A549 (cell line): ENCODE results near the gene PTPRN2. TPM values are rescaled to one million over a fixed set of nuclear protein-coding genes. Genes with fewer than 3 reads are reported as not detected.

Experiments used
- ATAC-seq, 2 experiments: fragments of 200-7000 bp in 1 of 2; fragments of >200 bp in 1 of 2; cut with Nextera tagmentation in 1 of 2; cut with Tn5 transposase in 1 of 2; 3 replicates each; pipeline versions ENCODE4 v1.8.0 to v1.9.1; 2018 to 2020; ENCODE audit warnings: mild to moderate bottlenecking in 1 of 2, moderate library complexity in 1 of 2
- CTCF ChIA-PET: fragments of 300-600 bp; sonication (Branson Sonifier 250); formaldehyde crosslinking; extraction: SDS; loops from one replicate; lab custom pipeline; 2021; ENCODE audit warnings: antibody characterized with exemption, inconsistent platforms; lab: Yijun Ruan, JAX
- POLR2A ChIA-PET: fragments of 350-600 bp; formaldehyde crosslinking; extraction: SDS; loops from one replicate; lab custom pipeline; 2021; ENCODE audit warnings: antibody characterized with exemption, inconsistent platforms; lab: Yijun Ruan, JAX
- DNase-seq, 2 experiments: peaks; one replicate each; pipeline versions ENCODE4 v3.0.0 to v3.0.0-alpha.2; 2011 to 2016; ENCODE audit warnings: low read depth in 1 of 2, low spot score in 1 of 2
- FAIRE-seq: peaks from 2 replicates; lab custom pipeline; 2011; peaks lifted over from hg19 to GRCh38; lab: Jason Lieb, UNC
- H3K27ac ChIP-seq, 2 experiments: fragments of >200 bp; sonication (Bioruptor Twin); formaldehyde crosslinking; 3 replicates each; pipeline ENCODE4 v1.5.1; 2016 to 2017
- H3K4me1 ChIP-seq: fragments of >200 bp; sonication (Bioruptor Twin); formaldehyde crosslinking; 3 replicates; pipeline ENCODE4 v1.6.1; 2016
- H3K4me2 ChIP-seq: fragments of >200 bp; sonication (Bioruptor Twin); formaldehyde crosslinking; 3 replicates; pipeline ENCODE4 v1.6.1; 2016
- H3K4me3 ChIP-seq: fragments of >200 bp; sonication (Bioruptor Twin); formaldehyde crosslinking; 3 replicates; pipeline ENCODE4 v1.5.1; 2016
- H3K9me3 ChIP-seq: fragments of >200 bp; sonication (Bioruptor Twin); formaldehyde crosslinking; 3 replicates; pipeline ENCODE4 v1.6.1; 2016
- ATOH8 ChIP-seq: fragments of 250-450 bp; sonication (Bioruptor Pico); IDR thresholded peaks from 2 replicates; pipeline ENCODE4 v1.5.0; 2020; ENCODE audit warnings: low read depth, mild to moderate bottlenecking, moderate library complexity
- CBX2 ChIP-seq: fragments of 200-600 bp; sonication (generic); IDR thresholded peaks from 2 replicates; pipeline ENCODE4 v1.6.1; 2016; ENCODE audit warnings: low read depth, mild to moderate bottlenecking, borderline replicate concordance
- CHD2 ChIP-seq: fragments of 150-350 bp; IDR thresholded peaks from 2 replicates; pipeline ENCODE4 v1.6.1; 2014; ENCODE audit warnings: low read length; ENCODE audit not compliant: partially characterized antibody
- CTCF ChIP-seq: fragments of >200 bp; sonication (Bioruptor Twin); formaldehyde crosslinking; IDR thresholded peaks from 3 replicates; pipeline ENCODE4 v1.5.1; 2016
- EHMT2 ChIP-seq: fragments of 200-600 bp; sonication (generic); IDR thresholded peaks from 2 replicates; pipeline ENCODE4 v1.6.1; 2016; ENCODE audit warnings: antibody characterized with exemption, low read depth, mild to moderate bottlenecking, moderate library complexity
- EP300 ChIP-seq, 2 experiments: fragments of >200 bp; sonication (Bioruptor Twin); formaldehyde crosslinking; IDR thresholded peaks; 2 replicates in 1 of 2; 3 replicates in 1 of 2; pipeline ENCODE4 v1.6.1; 2016 to 2017
- ESRRA ChIP-seq: fragments of 150-350 bp; IDR thresholded peaks from 2 replicates; pipeline ENCODE4 v1.6.1; 2014; ENCODE audit warnings: mild to moderate bottlenecking, low read length, borderline replicate concordance
- HES2 ChIP-seq: fragments of >200 bp; sonication (Bioruptor Twin); formaldehyde crosslinking; IDR thresholded peaks from 2 replicates; pipeline ENCODE4 v1.6.1; 2016
- HEYL ChIP-seq: fragments of 250-450 bp; sonication (Bioruptor Pico); IDR thresholded peaks from 2 replicates; pipeline ENCODE4 v1.8.0; 2021; ENCODE audit warnings: mild to moderate bottlenecking, moderate library complexity
- KDM1A ChIP-seq: fragments of 200-600 bp; sonication (generic); IDR thresholded peaks from 2 replicates; pipeline ENCODE4 v1.6.1; 2016; ENCODE audit warnings: low read depth, mild to moderate bottlenecking
- KDM5A ChIP-seq: fragments of 200-600 bp; sonication (generic); IDR thresholded peaks from 2 replicates; pipeline ENCODE4 v1.6.1; 2016; ENCODE audit warnings: antibody characterized with exemption, mild to moderate bottlenecking
- MAZ ChIP-seq: fragments of 150-350 bp; IDR thresholded peaks from 2 replicates; pipeline ENCODE4 v1.6.1; 2014; ENCODE audit warnings: antibody characterized with exemption, low read depth, low read length, borderline replicate concordance
- NFE2L2 ChIP-seq: fragments of 150-350 bp; conservative IDR thresholded peaks from 2 replicates; pipeline ENCODE4 v1.6.1; 2014; ENCODE audit warnings: low read length
- NR3C1 ChIP-seq: fragments of >200 bp; sonication (Bioruptor Twin); formaldehyde crosslinking; IDR thresholded peaks from 3 replicates; pipeline ENCODE4 v1.6.1; 2017
- PHF8 ChIP-seq: fragments of 200-600 bp; sonication (generic); IDR thresholded peaks from 2 replicates; pipeline ENCODE4 v1.6.1; 2016; ENCODE audit warnings: low read depth, mild to moderate bottlenecking, antibody characterized with exemption, moderate library complexity, borderline replicate concordance
- POLR2AphosphoS2 ChIP-seq: conservative IDR thresholded peaks from 2 replicates; pipeline ENCODE4 v1.6.1; 2012; ENCODE audit warnings: low read length, improper control_type of control experiment, inconsistent platforms
- RNF2 ChIP-seq: fragments of 200-600 bp; sonication (generic); IDR thresholded peaks from 2 replicates; pipeline ENCODE4 v1.6.1; 2016; ENCODE audit warnings: low read depth, mild to moderate bottlenecking, antibody characterized with exemption, moderate library complexity, borderline replicate concordance
- SMC3 ChIP-seq: fragments of >200 bp; sonication (Bioruptor Twin); formaldehyde crosslinking; IDR thresholded peaks from 3 replicates; pipeline ENCODE4 v1.6.1; 2018; ENCODE audit warnings: inconsistent platforms
- TFCP2L1 ChIP-seq: fragments of 250-450 bp; sonication (Bioruptor Pico); IDR thresholded peaks from 2 replicates; pipeline ENCODE4 v1.5.0; 2021; ENCODE audit warnings: mild to moderate bottlenecking
- USF2 ChIP-seq: fragments of 450-650 bp; IDR thresholded peaks from 2 replicates; pipeline ENCODE4 v1.6.1; 2014; ENCODE audit warnings: antibody characterized with exemption
- ZC3H11A ChIP-seq: fragments of 450-650 bp; IDR thresholded peaks from 2 replicates; pipeline ENCODE4 v1.6.1; 2014; ENCODE audit warnings: antibody characterized with exemption, mild to moderate bottlenecking
- ZFP36 ChIP-seq: fragments of 450-650 bp; IDR thresholded peaks from 2 replicates; pipeline ENCODE4 v1.6.1; 2014; ENCODE audit warnings: borderline replicate concordance; ENCODE audit not compliant: partially characterized antibody
- WGBS: methylation state at CpG from one replicate; pipeline ENCODE4 v1.1.6; 2017; ENCODE audit errors: missing lambda C conversion rate; 5-methylcytosine and 5-hydroxymethylcytosine counted together
- polyA plus RNA-seq, 4 experiments: library from polyadenylated mRNA; depleted of rRNA in 3 of 4; stranded (reverse); fragments of >200 nt; fragmentation: RNase III in 1 of 4; extraction: RNeasy Plus Mini Kit Qiagen cat#74134 plus additional on column Dnase treatment in 1 of 4; gene quantifications; 2 replicates in 3 of 4; 3 replicates in 1 of 4; pipeline ENCODE4 v1.2.3, GENCODE V29; 2011 to 2017

PTPRN2 gene
- polyA plus RNA-seq, 2 of the 4 experiments (the other 2 are of a cell fraction), result 0.41 to 1.2 TPM

- 0 out of 3 replicates have a peak, but pooled peaks cover 5% of the 10 kb centered on the region for H3K9me3 ChIP-seq
- no peak for ATAC-seq
- no peak for FAIRE-seq
- ChIA-PET CTCF (no interaction called here), POLR2A (no interaction called here)
- no peak overlapping the region for H3K27ac ChIP-seq
- no peak overlapping the region for H3K4me2 ChIP-seq
- 54% methylated on average over 25 of the region's 25 CpGs for WGBS
- H3K4me1 ChIP-seq, result no peaks in the 10 kb centered on the region
- no peak overlapping the region for H3K4me3 ChIP-seq
- DNase-seq, result no peak
- no peak for TF ChIP-seq CTCF
- TF ChIP-seq CBX2, result no peak
- no peak for TF ChIP-seq USF2
- no peak for TF ChIP-seq ZFP36
- TF ChIP-seq TFCP2L1 (CRISPR knock-in tag), result no peak
- no peak for TF ChIP-seq MAZ
- no peak for TF ChIP-seq NFE2L2
- no peak for TF ChIP-seq ESRRA
- TF ChIP-seq POLR2AphosphoS2, result no peak
- no peak for TF ChIP-seq HES2
- TF ChIP-seq SMC3, result no peak
Measured at GRCh38 chr7:157529768-157530560, 1057.7 kb downstream of the PTPRN2 start.

GRCh38 chr7:157528785-157529341, 1058.8 kb downstream of the PTPRN2 start:
- 0 out of 3 replicates have a peak, but pooled peaks cover 5% of the 10 kb centered on the region for H3K9me3 ChIP-seq
- no peak for ATAC-seq
- FAIRE-seq, result no peak
- no peak for DNase-seq
- ChIA-PET POLR2A (no interaction called here), CTCF (no interaction called here)
- H3K4me3 ChIP-seq, result no peak overlapping the region
- H3K27ac ChIP-seq, result no peak overlapping the region
- H3K4me1 ChIP-seq, result no peaks in the 10 kb centered on the region
- no peak overlapping the region for H3K4me2 ChIP-seq
- 68% methylated on average over 16 of the region's 19 CpGs for WGBS
- no peak for TF ChIP-seq ZC3H11A
- TF ChIP-seq HEYL (CRISPR knock-in tag), result no peak
- TF ChIP-seq ESRRA, result no peak
- no peak for TF ChIP-seq CBX2
- no peak for TF ChIP-seq PHF8

GRCh38 chr7:157527686-157528085, 1059.9 kb downstream of the PTPRN2 start:
- Histone ChIP-seq H3K4me1 (no peaks in the 10 kb centered on the region), H3K27ac (no peak overlapping the region), H3K4me2 (no peak overlapping the region), H3K9me3 (0 out of 3 replicates have a peak, but pooled peaks cover 5% of the 10 kb centered on the region), H3K4me3 (no peak overlapping the region)
- ATAC-seq (no peak), FAIRE-seq (no peak), DNase-seq (no peak)
- ChIA-PET CTCF (no interaction called here), POLR2A (no interaction called here)
- 74% methylated on average over 14 of the region's 19 CpGs for WGBS
- no peak for TF ChIP-seq TFCP2L1 (CRISPR knock-in tag)
- TF ChIP-seq KDM5A, result no peak
- no peak for TF ChIP-seq RNF2
- no peak for TF ChIP-seq CHD2
- no peak for TF ChIP-seq CTCF
- TF ChIP-seq KDM1A, result no peak
- TF ChIP-seq NR3C1, result no peak
- no peak for TF ChIP-seq ATOH8
- no peak for TF ChIP-seq MAZ
- TF ChIP-seq EHMT2, result no peak
- TF ChIP-seq ZC3H11A, result no peak
- no peak for TF ChIP-seq CBX2
- TF ChIP-seq POLR2AphosphoS2, result no peak
- TF ChIP-seq EP300 (IDR thresholded peaks at IDR 0.05), result no peak
